ENCODE results near the gene EFCC1. TPM values are rescaled to one million over a fixed set of nuclear protein-coding genes. Genes with fewer than 3 reads are reported as not detected.
A peak's percentile ranks its signal among the peaks of the same experiment; 100 is the strongest.

EFCC1 gene
- total RNA-seq, 1 experiment from 2014 or later: 0.39 TPM

DNA sequence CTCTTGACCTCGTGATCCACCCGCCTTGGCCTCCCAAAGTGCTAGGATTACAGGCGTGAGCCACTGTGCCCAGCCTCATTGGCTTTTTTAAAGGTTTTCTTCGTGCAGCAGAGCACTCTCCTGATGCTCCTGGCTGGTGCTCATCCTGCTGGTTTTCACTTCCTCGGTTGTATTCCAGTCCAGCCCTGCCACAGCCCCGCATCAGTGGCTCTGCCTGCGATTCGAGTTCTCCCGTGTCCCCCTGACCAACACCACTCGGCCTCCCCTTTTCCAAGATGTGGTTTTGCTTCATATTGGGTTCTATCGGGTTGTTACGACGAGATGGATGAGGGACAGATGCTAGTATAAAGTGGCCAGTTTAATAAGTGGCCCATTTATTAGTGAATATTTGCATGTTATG is 27.8 kb downstream of the EFCC1 start:
- H3K4me3 Mint-ChIP-seq (ENCODE audit: unreplicated experiment): peak overlapping the region; percentile 40
- TF ChIP-seq, protein P1, sequence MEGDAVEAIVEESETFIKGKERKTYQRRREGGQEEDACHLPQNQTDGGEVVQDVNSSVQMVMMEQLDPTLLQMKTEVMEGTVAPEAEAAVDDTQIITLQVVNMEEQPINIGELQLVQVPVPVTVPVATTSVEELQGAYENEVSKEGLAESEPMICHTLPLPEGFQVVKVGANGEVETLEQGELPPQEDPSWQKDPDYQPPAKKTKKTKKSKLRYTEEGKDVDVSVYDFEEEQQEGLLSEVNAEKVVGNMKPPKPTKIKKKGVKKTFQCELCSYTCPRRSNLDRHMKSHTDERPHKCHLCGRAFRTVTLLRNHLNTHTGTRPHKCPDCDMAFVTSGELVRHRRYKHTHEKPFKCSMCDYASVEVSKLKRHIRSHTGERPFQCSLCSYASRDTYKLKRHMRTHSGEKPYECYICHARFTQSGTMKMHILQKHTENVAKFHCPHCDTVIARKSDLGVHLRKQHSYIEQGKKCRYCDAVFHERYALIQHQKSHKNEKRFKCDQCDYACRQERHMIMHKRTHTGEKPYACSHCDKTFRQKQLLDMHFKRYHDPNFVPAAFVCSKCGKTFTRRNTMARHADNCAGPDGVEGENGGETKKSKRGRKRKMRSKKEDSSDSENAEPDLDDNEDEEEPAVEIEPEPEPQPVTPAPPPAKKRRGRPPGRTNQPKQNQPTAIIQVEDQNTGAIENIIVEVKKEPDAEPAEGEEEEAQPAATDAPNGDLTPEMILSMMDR (IDR thresholded peaks at IDR 0.05; ENCODE audit: insufficient read depth in 1 of 2, low read depth in 1 of 2, low read length in 1 of 2, severe bottlenecking in 1 of 2, unreplicated experiment in 1 of 2): no peak
- Histone ChIP-seq H3K4me3 (ENCODE audit: low read depth, low read length) (no peak overlapping the region), H3K9me3 (no peaks in the 10 kb centered on the region), H3K36me3 (ENCODE audit: control insufficient read depth, insufficient read depth, low read length) (no peaks in the 10 kb centered on the region), H3K4me1 (peaks cover 6% of the 10 kb centered on the region; the same call in 1 of the 2 replicates), H3K27me3 (replicated peaks; ENCODE audit: control insufficient read depth, insufficient read depth, low read length) (no peaks in the 10 kb centered on the region)
- no TSS peak for BruUV-seq (replicated peaks)
- no peaks in the 10 kb centered on the region for H3K36me3 Mint-ChIP-seq (ENCODE audit: insufficient read depth, unreplicated experiment)
- no peak overlapping the region for H3K27ac Mint-ChIP-seq (ENCODE audit: unreplicated experiment)
- ChIA-PET CTCF (interaction anchor here (1.0 kb wide), 1 partner anchor 25 kb away, joined by 3 read pairs; no protein-coding TSS in a partner anchor), POLR2A (no interaction called here)
- no peaks in the 10 kb centered on the region for H3K9me3 Mint-ChIP-seq (ENCODE audit: unreplicated experiment)
- intact Hi-C loops (cut with micrococcal nuclease; ENCODE audit: unreplicated experiment): no loop called here
- peaks cover 7% of the 10 kb centered on the region for H3K4me1 Mint-ChIP-seq (ENCODE audit: low read depth, unreplicated experiment)
- no peak for DNase-seq
- peaks cover 1% of the 10 kb centered on the region for H3K27me3 Mint-ChIP-seq (ENCODE audit: insufficient read depth, unreplicated experiment)

DNA sequence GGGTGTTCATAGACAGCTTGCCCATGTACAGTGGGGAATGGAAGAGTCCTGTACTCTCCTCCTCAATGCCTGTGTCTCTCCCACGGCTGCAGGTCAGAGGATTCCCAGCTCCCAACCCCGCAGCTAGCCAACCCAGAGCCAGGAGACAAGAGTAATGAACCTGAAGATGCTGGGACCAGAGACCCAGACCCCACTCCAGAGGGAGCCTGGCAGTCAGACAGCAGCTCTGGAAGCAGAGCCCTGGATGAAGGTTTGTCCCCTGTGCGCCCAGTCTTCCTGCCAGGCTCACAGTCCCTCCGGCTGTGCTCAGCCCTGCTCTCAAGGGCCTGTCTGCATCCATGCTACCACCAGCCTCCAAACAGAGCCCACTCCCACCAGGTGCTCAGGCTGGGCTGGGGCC is 29.5 kb downstream of the EFCC1 start:
- no peaks in the 10 kb centered on the region for H3K9me3 Mint-ChIP-seq (ENCODE audit: unreplicated experiment)
- TF ChIP-seq, protein P1 (IDR thresholded peaks at IDR 0.05; ENCODE audit: insufficient read depth in 1 of 2, low read depth in 1 of 2, low read length in 1 of 2, severe bottlenecking in 1 of 2, unreplicated experiment in 1 of 2): no peak
- H3K36me3 Mint-ChIP-seq (ENCODE audit: insufficient read depth, unreplicated experiment): no peaks in the 10 kb centered on the region
- no peak overlapping the region for H3K27ac Mint-ChIP-seq (ENCODE audit: unreplicated experiment)
- Histone ChIP-seq H3K4me1 (peaks cover 6% of the 10 kb centered on the region; the same call in 1 of the 2 replicates), H3K27me3 (replicated peaks; ENCODE audit: control insufficient read depth, insufficient read depth, low read length) (no peaks in the 10 kb centered on the region), H3K4me3 (ENCODE audit: low read depth, low read length) (no peak overlapping the region), H3K36me3 (ENCODE audit: control insufficient read depth, insufficient read depth, low read length) (no peaks in the 10 kb centered on the region), H3K9me3 (no peaks in the 10 kb centered on the region)
- no peak overlapping the region for H3K4me3 Mint-ChIP-seq (ENCODE audit: unreplicated experiment)
- intact Hi-C loops (cut with micrococcal nuclease; ENCODE audit: unreplicated experiment): no loop called here
- no peak for DNase-seq
- BruUV-seq (replicated peaks): no TSS peak
- peaks cover 7% of the 10 kb centered on the region for H3K4me1 Mint-ChIP-seq (ENCODE audit: low read depth, unreplicated experiment)
- ChIA-PET CTCF (no interaction called here), POLR2A (no interaction called here)
- no peaks in the 10 kb centered on the region for H3K27me3 Mint-ChIP-seq (ENCODE audit: insufficient read depth, unreplicated experiment)

DNA sequence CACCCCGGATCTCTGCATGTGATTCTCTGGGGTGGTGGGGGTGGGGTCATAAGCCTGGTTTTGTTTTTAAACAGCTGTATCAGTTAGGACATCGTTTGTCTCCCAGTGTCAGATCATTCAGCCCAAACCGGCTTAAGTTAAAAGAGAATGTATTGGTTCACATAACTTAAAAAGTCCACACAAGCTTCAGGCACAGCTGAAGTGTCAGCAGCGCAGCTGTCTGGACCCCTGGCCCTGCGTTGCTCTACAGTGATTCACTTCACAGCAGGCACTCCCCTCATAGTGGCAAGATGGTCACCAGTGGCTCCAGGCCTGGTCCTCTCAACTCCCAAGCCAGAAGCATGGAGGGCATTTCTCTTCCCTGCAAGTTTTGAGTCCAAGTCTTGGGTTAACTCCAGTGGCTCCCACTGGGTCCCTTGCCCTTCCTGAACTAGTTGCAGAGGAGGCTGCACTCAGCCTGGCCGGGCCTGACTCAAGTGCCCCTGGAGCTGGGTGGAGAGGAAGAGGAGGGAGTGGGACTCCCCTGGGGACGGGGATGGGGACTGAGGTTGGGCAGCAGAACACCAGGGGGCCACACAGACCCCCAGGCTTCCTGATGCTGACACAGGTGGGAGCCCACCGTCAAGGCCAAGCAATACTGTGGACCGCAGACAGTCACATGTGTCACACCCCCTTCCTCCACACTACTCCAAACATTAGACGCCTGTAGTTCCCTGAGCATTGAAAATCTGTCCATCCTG is 30.5 kb downstream of the EFCC1 start:
- H3K9me3 ChIP-seq: no peaks in the 10 kb centered on the region
- peaks cover 2% of the 10 kb centered on the region; the same call in 1 of the 2 replicates for H3K4me1 ChIP-seq
- H3K36me3 Mint-ChIP-seq (ENCODE audit: insufficient read depth, unreplicated experiment): no peaks in the 10 kb centered on the region
- intact Hi-C loops (cut with micrococcal nuclease; ENCODE audit: unreplicated experiment): no loop called here
- ChIA-PET POLR2A (interaction anchor here (0.6 kb wide), 1 partner anchor 90 kb away, joined by 3 read pairs; no protein-coding TSS in a partner anchor), CTCF (interaction anchor here (1.3 kb wide), 1 partner anchor 22 kb away, joined by 4 read pairs; no protein-coding TSS in a partner anchor)
- no peaks in the 10 kb centered on the region for H3K36me3 ChIP-seq (ENCODE audit: control insufficient read depth, insufficient read depth, low read length)
- no peaks in the 10 kb centered on the region for H3K9me3 Mint-ChIP-seq (ENCODE audit: unreplicated experiment)
- no TSS peak for BruUV-seq (replicated peaks)
- H3K27me3 Mint-ChIP-seq (ENCODE audit: insufficient read depth, unreplicated experiment): no peaks in the 10 kb centered on the region
- H3K27ac Mint-ChIP-seq (ENCODE audit: unreplicated experiment): no peak overlapping the region
- H3K4me3 ChIP-seq (ENCODE audit: low read depth, low read length): no peak overlapping the region
- no peak overlapping the region for H3K4me3 Mint-ChIP-seq (ENCODE audit: unreplicated experiment)
- no peaks in the 10 kb centered on the region for H3K27me3 ChIP-seq (replicated peaks; ENCODE audit: control insufficient read depth, insufficient read depth, low read length)
- TF ChIP-seq, protein P1 (IDR thresholded peaks at IDR 0.05; ENCODE audit: insufficient read depth in 1 of 2, low read depth in 1 of 2, low read length in 1 of 2, severe bottlenecking in 1 of 2, unreplicated experiment in 1 of 2): no peak
- DNase-seq: no peak
- H3K4me1 Mint-ChIP-seq (ENCODE audit: low read depth, unreplicated experiment): peaks cover under 1% of the 10 kb centered on the region
